Ecto neural progenitor cell (in vitro differentiated cells): Measurements from ENCODE around the gene KRTAP4-3.
"Not testable (repeated sequence)": the region's sequence is repeated elsewhere in the genome, so short reads cannot be mapped to it uniquely, and the experiment has no call there.

Experiments used
- DNase-seq: peaks from one replicate; pipeline ENCODE4 v3.0.0-alpha.2; 2018; ENCODE audit warnings: low spot score

The KRTAP4-3 gene

DNA sequence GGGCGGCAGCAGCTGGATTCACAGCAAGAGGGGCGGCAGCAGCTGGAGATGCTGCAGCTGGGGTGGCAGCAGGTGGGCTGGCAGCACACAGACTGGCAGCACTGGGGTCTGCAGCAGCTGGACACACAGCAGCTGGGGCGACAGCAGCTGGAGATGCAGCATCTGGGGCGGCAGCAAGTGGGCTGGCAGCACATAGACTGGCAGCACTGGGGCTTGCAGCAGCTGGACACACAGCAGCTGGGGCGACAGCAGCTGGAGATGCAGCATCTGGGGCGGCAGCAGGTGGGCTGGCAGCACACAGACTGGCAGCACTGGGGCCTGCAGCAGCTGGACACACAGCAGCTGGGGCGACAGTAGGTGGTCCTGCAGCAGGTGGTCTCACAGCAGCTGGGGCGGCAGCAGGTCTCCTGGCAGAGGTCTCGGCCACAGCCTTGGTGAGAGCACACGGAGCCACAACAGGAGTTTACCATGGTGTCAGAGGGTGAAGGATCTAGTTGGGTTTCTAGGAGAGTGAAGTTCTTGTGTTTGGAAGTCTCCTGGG lies 50.1 kb downstream of the KRTAP4-3 start, which contains the start of gene KRTAP4-11:
Gene KRTAP4-11 (minus strand): TSS at position 528 of the 541 bp plus-strand sequence. CDS start 58 bp downstream, at position 470.
- not testable (repeated sequence) for DNase-seq
